Fibroblast of lung (primary cell): ENCODE data around the gene MBD1. TPM values are rescaled to one million over a fixed set of nuclear protein-coding genes. Genes with fewer than 3 reads are reported as not detected.

ENCODE experiments used
- DNase-seq, 2 donors: peaks; one replicate each; pipeline versions ENCODE4 v3.0.0 to v3.0.0-alpha.2; 2010; ENCODE audit warnings: low read depth in 2 of 2
- H2AFZ ChIP-seq: 2 replicates; pipeline ENCODE4 v1.5.1; 2012; ENCODE audit warnings: low read length, control low read depth, inconsistent platforms
- H3K27ac ChIP-seq: 2 replicates; pipeline ENCODE4 v1.5.1; 2011; ENCODE audit warnings: low read length, control low read depth; ENCODE audit not compliant: insufficient read depth
- H3K27me3 ChIP-seq: 2 replicates; pipeline ENCODE4 v1.5.1; 2011; ENCODE audit warnings: mild to moderate bottlenecking, low read length; ENCODE audit not compliant: control insufficient read depth, insufficient read depth
- H3K36me3 ChIP-seq: 2 replicates; pipeline ENCODE4 v1.5.1; 2011; ENCODE audit warnings: low read length; ENCODE audit not compliant: control insufficient read depth, insufficient read depth
- H3K4me1 ChIP-seq: 2 replicates; pipeline ENCODE4 v1.5.1; 2011; ENCODE audit warnings: low read length; ENCODE audit not compliant: control insufficient read depth, insufficient read depth; ENCODE audit errors: extremely low read depth
- H3K4me2 ChIP-seq: 2 replicates; pipeline ENCODE4 v1.5.1; 2011; ENCODE audit warnings: low read length, control low read depth; ENCODE audit not compliant: insufficient read depth; ENCODE audit errors: extremely low read depth
- H3K4me3 ChIP-seq, 4 experiments: fragments of 200-600 bp in 1 of 4; sonication (generic) in 1 of 4; replicated peaks in 1 of 4; 2 replicates each; pipeline ENCODE4 v1.5.1; 2011 to 2016; ENCODE audit warnings: low read length in 4 of 4, low read depth in 3 of 4, mild to moderate bottlenecking in 3 of 4, control low read depth in 2 of 4, inconsistent platforms in 1 of 4, mixed read lengths in 1 of 4; ENCODE audit not compliant: insufficient read depth in 1 of 4; ENCODE audit errors: control extremely low read depth in 1 of 4
- H3K79me2 ChIP-seq: 2 replicates; pipeline ENCODE4 v1.5.1; 2012; ENCODE audit warnings: mild to moderate bottlenecking, low read length, inconsistent platforms; ENCODE audit not compliant: control insufficient read depth, insufficient read depth
- H3K9ac ChIP-seq: 2 replicates; pipeline ENCODE4 v1.5.1; 2011; ENCODE audit warnings: mild to moderate bottlenecking, low read length, control low read depth; ENCODE audit not compliant: insufficient read depth
- H3K9me3 ChIP-seq: 2 replicates; pipeline ENCODE4 v1.5.1; 2012; ENCODE audit warnings: low read depth, low read length; ENCODE audit not compliant: control insufficient read depth, insufficient read depth
- H4K20me1 ChIP-seq: 2 replicates; pipeline ENCODE4 v1.5.1; 2011; ENCODE audit warnings: low read length; ENCODE audit not compliant: control insufficient read depth, insufficient read depth; ENCODE audit errors: extremely low read depth
- CTCF ChIP-seq, 2 donors: IDR thresholded peaks in 1 of 2; conservative IDR thresholded peaks in 1 of 2; 1 replicate in 1 of 2; 2 replicates in 1 of 2; pipeline ENCODE4 v1.5.1; 2011 to 2012; ENCODE audit warnings: low read length in 2 of 2, control low read depth in 1 of 2, inconsistent platforms in 1 of 2, low read depth in 1 of 2, mild to moderate bottlenecking in 1 of 2
- EZH2 ChIP-seq: IDR thresholded peaks from 2 replicates; pipeline ENCODE4 v1.5.1; 2012; ENCODE audit warnings: low read length, control low read depth, mild to moderate bottlenecking; ENCODE audit errors: missing control alignments
- polyA plus RNA-seq, 2 donors: library from polyadenylated mRNA; depleted of rRNA in 1 of 2; stranded (reverse) in 1 of 2; unstranded in 1 of 2; fragments of >200 nt; gene quantifications; 2 replicates each; pipeline ENCODE4 v1.2.1, GENCODE V29; 2011 to 2012; ENCODE audit warnings: missing spikeins in 1 of 2
- total RNA-seq: library from RNA; depleted of rRNA; stranded (reverse); fragments of >200 nt; gene quantifications from 2 replicates; pipeline ENCODE4 v1.2.1, GENCODE V29; 2014

The MBD1 gene
- total and polyA plus RNA-seq, 2 donors (not counting 1 experiment from before 2014, with no cell fraction given) = 31.1 to 53.3 TPM

- Histone ChIP-seq H3K27ac (peak within 1 kb of the TSS; percentile 80), H3K9ac (peak within 1 kb of the TSS; percentile 56), H3K9me3 (no peaks in the 10 kb centered on the region), H2AFZ (peak within 1 kb of the TSS; percentile 97), H3K4me2 (peak within 1 kb of the TSS; percentile 92), H3K36me3 (peaks cover 22% of the 10 kb centered on the region), H3K4me3 (peak within 1 kb of the TSS; percentile 70 to 93 (median 82)), H4K20me1 (no peaks in the 10 kb centered on the region), H3K79me2 (peaks cover 13% of the 10 kb centered on the region), H3K27me3 (peaks cover 5% of the 10 kb centered on the region), H3K4me1 (peaks cover 3% of the 10 kb centered on the region)
- TF ChIP-seq EZH2 (no peak), CTCF (conservative IDR thresholded peaks at IDR 0.05 in 1 of 2, IDR thresholded peaks at IDR 0.05 in 1 of 2; ENCODE audit: low read depth in 1 of 2, low read length in 2 of 2) (peak; percentile 41 to 56)
- peak; percentile 100 for DNase-seq
Observed at GRCh38 chr18:50287441-50288347, 6.4 kb upstream of the MBD1 start, which contains the start of gene CXXC1. Gene CXXC1 (minus strand): TSS chr18:50287692. CDS start chr18:50287589, 103 bp downstream.

DNA sequence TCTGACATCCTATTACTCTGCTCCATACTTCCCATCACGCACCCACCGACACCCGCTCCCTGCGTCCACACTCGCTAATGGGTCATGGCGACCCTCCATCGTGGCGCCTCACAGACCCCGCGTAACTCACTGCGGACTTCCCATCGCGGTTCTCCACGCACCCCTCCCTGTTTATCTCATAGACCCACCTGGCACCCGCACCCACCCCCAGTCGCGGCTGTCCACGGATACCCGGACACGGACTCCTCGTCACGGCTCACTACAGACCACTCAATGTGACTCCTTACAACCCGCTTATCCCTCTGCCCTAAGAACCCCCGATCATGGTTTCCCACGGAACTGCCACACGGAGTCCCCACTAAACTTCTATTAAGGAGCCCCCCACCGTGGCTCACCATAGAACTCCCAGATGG is 5.7 kb upstream of the MBD1 start:
- Histone ChIP-seq H3K4me2 (peak overlapping the region; percentile 92), H3K27ac (peak overlapping the region; percentile 80), H3K36me3 (peaks cover 28% of the 10 kb centered on the region), H2AFZ (peak overlapping the region; percentile 72), H3K27me3 (peaks cover 5% of the 10 kb centered on the region), H3K4me1 (peaks cover 3% of the 10 kb centered on the region), H4K20me1 (no peaks in the 10 kb centered on the region), H3K4me3 (peak overlapping the region; percentile 70 to 93 (median 82)), H3K9me3 (no peaks in the 10 kb centered on the region), H3K9ac (peak overlapping the region; percentile 56), H3K79me2 (peaks cover 13% of the 10 kb centered on the region)
- TF ChIP-seq EZH2 (no peak), CTCF (conservative IDR thresholded peaks at IDR 0.05 in 1 of 2, IDR thresholded peaks at IDR 0.05 in 1 of 2; ENCODE audit: low read depth in 1 of 2, low read length in 2 of 2) (no peak)
- no peak for DNase-seq

DNA sequence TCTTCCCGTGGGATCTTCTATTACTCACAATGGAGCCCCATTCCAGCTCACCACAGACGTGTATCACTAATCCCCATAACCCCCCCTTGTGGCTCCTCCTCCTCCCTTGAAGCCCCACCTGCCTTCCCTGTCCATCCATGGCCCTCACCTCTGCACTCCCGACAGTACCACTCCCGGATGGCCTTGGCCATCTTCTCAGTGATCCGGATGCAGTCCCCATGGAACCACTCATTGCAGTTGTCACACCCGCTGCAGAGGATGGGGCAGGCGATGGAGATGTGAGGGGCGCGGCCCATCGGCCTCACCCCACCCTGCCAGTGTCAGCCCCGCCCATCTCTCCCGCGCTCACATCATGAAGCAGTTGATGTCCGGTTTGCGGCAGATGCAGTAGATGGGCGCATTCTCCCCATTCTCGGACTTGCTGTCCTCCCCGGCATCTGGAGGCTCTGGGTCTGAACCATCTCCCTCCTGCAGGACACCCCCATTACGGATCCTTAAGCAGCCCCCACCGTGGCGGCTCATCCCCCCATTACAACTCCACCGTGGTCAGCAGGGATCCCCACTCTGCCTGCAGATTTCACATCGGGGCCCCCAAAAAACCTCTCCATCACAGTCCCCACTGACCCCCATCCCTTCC is 5.2 kb upstream of the MBD1 start:
- peak overlapping the region; percentile 80 for H3K27ac ChIP-seq
- peak in 1 of 2 donors; percentile 43 for DNase-seq

More for the DNA sequence above, 5.2 kb upstream of the MBD1 start:
- Histone ChIP-seq H3K79me2 (peaks cover 13% of the 10 kb centered on the region), H3K4me3 (peak overlapping the region; percentile 70 to 93 (median 82)), H4K20me1 (no peaks in the 10 kb centered on the region), H3K27me3 (peaks cover 5% of the 10 kb centered on the region), H3K4me2 (peak overlapping the region; percentile 92), H2AFZ (peak overlapping the region; percentile 42), H3K9me3 (no peaks in the 10 kb centered on the region), H3K9ac (peak overlapping the region; percentile 56), H3K4me1 (peaks cover 3% of the 10 kb centered on the region), H3K36me3 (peaks cover 29% of the 10 kb centered on the region)
- no peak for TF ChIP-seq EZH2
- no peak for TF ChIP-seq CTCF (conservative IDR thresholded peaks at IDR 0.05 in 1 of 2, IDR thresholded peaks at IDR 0.05 in 1 of 2; ENCODE audit: low read depth in 1 of 2, low read length in 2 of 2)
